NT2/D1 (cell line): ENCODE results near the gene SNAI3.

ENCODE experiments used
- SUZ12 ChIP-seq: IDR thresholded peaks from 2 replicates; pipeline ENCODE4 v1.6.1; 2011; ENCODE audit not compliant: insufficient read length, insufficient read depth; ENCODE audit errors: extremely low read depth
- YY1 ChIP-seq: IDR thresholded peaks from 2 replicates; pipeline ENCODE4 v1.6.1; 2011; ENCODE audit not compliant: insufficient read length, insufficient read depth
- ZNF274 ChIP-seq: IDR thresholded peaks from 2 replicates; pipeline ENCODE4 v1.6.1; 2011; ENCODE audit warnings: mild to moderate bottlenecking, low read depth, low read length

- TF ChIP-seq SUZ12 (no peak), YY1 (no peak), ZNF274 (no peak)
Observed at GRCh38 chr16:88631920-88632586, 54.3 kb downstream of the SNAI3 start.
